ENCODE results near the gene CCDC102A. TPM values are rescaled to one million over a fixed set of nuclear protein-coding genes. Genes with fewer than 3 reads are reported as not detected.

Gene CCDC102A
- total and polyA plus RNA-seq, 2 donors, result 6.8 to 8.7 TPM

DNA sequence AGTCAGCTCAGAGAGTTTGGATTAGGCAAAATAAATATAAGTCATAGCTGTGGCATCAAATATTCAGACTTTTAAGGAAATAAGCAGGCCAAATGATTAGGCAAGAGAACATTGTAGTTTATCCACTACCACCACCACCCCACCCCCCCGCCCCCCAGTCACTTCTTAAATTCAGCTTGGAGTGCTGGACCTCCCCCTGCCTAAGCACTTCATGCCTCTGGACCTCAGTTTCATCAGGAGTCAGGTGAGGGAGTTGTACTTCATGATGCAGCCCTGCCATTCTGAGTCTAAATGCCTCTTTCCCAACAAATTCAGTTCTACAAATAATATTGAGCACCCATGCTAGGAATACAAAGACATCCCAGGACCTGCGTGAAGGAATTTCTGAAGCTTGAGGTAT lies 71.8 kb downstream of the CCDC102A start:
- no peaks in the 10 kb centered on the region for H3K27me3 ChIP-seq (ENCODE audit: control insufficient read depth in 2 of 2, insufficient read depth in 1 of 2, low read length in 1 of 2)
- peaks cover 10 to 11% of the 10 kb centered on the region in 2 donors for H3K4me1 ChIP-seq (ENCODE audit: control insufficient read depth in 2 of 2, insufficient read depth in 2 of 2, low read length in 2 of 2)
- no peak overlapping the region for H3K4me3 ChIP-seq (ENCODE audit: low read length in 2 of 2)
- H3K9me3 ChIP-seq (ENCODE audit: control insufficient read depth in 2 of 2, insufficient read depth in 1 of 2, low read length in 1 of 2), result no peaks in the 10 kb centered on the region
- no peak overlapping the region for H3K27ac ChIP-seq (ENCODE audit: low read depth in 1 of 2, low read length in 1 of 2)
- H3K36me3 ChIP-seq (ENCODE audit: control insufficient read depth in 2 of 2, insufficient read depth in 2 of 2, low read length in 1 of 2), result peaks cover 49 to 67% of the 10 kb centered on the region in 2 donors
- no peak for DNase-seq (ENCODE audit: low read depth in 6 of 9, low spot score in 9 of 9)
- 100% methylated on average over 2 of the region's 2 CpGs for WGBS

DNA sequence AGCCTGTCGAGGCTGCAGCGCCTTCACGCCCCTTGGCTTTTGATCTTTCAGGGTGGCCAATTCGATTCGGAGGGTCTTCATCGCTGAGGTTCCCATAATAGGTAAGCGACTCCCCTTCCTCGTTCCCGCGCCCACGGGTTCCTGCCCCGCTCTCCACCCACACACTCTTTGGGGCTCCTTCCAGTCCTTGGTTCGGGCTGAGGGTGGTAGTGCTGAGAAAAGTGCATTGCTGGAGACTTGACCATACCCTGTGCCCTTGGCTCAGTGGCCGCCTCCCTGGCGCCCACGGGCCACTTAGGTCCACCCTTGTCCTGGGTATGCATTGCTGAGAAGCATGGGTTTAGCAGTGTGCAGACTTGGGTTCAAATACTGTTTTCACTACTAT lies 73.4 kb downstream of the CCDC102A start:
- H3K4me1 ChIP-seq (ENCODE audit: control insufficient read depth in 2 of 2, insufficient read depth in 2 of 2, low read length in 2 of 2), result peaks cover 10 to 11% of the 10 kb centered on the region in 2 donors
- H3K9me3 ChIP-seq (ENCODE audit: control insufficient read depth in 2 of 2, insufficient read depth in 1 of 2, low read length in 1 of 2), result no peaks in the 10 kb centered on the region
- peaks cover 48 to 66% of the 10 kb centered on the region in 2 donors for H3K36me3 ChIP-seq (ENCODE audit: control insufficient read depth in 2 of 2, insufficient read depth in 2 of 2, low read length in 1 of 2)
- DNase-seq (ENCODE audit: low read depth in 6 of 9, low spot score in 9 of 9), result no peak
- WGBS, result 2% methylated on average over 16 of the region's 16 CpGs
- H3K27me3 ChIP-seq (ENCODE audit: control insufficient read depth in 2 of 2, insufficient read depth in 1 of 2, low read length in 1 of 2), result no peaks in the 10 kb centered on the region
- peak overlapping the region; percentile 86 to 87 for H3K4me3 ChIP-seq (ENCODE audit: low read length in 2 of 2)
- no peak overlapping the region for H3K27ac ChIP-seq (ENCODE audit: low read depth in 1 of 2, low read length in 1 of 2)

DNA sequence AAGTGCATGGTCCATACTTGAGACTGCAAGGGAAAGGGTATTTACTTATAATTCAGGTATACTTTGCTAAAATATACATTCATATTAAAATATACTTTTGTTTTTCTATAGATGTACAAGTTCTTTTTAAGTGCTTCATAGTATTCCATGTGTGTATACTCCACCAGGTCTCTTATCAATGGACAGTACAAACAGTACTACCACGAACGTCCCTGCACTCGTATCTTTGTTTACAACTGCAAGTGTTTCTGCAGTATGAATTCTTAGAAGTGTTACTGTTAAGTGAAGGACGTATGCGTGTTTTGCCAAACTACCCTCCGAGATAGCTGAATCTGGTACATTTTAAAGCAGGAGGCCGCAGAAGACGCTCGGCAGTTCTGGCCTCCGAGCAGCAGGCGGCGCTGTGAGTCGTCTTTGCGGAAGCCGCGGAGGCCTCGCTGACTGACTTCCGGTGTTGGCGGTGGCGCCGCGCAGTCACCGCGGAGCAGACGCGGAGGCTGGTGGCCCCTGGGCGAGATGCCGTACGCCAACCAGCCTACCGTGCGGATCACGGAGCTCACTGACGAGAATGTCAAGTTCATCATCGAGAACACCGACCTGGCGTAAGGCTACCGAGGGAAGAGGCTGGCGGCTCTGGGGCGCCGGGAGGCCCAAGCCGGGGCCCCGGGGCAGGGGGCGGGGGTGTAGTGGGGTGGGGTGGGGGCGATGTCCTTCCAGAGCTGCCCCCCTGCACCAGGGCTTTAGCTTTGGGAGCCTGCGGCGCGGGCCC lies 74.0 kb downstream of the CCDC102A start, which contains the start of gene POLR2C:
POLR2C (plus strand) TSS at position 471 of the 769 bp plus-strand sequence; CDS start at position 517, 46 bp downstream.
- Histone ChIP-seq H3K27me3 (ENCODE audit: control insufficient read depth in 2 of 2, insufficient read depth in 1 of 2, low read length in 1 of 2) (no peaks in the 10 kb centered on the region), H3K27ac (ENCODE audit: low read depth in 1 of 2, low read length in 1 of 2) (peak within 1 kb of the TSS; percentile 30 to 57), H3K4me3 (ENCODE audit: low read length in 2 of 2) (peak within 1 kb of the TSS; percentile 86 to 87), H3K4me1 (ENCODE audit: control insufficient read depth in 2 of 2, insufficient read depth in 2 of 2, low read length in 2 of 2) (peaks cover 10 to 11% of the 10 kb centered on the region in 2 donors), H3K36me3 (ENCODE audit: control insufficient read depth in 2 of 2, insufficient read depth in 2 of 2, low read length in 1 of 2) (peaks cover 54 to 70% of the 10 kb centered on the region in 2 donors), H3K9me3 (ENCODE audit: control insufficient read depth in 2 of 2, insufficient read depth in 1 of 2, low read length in 1 of 2) (no peaks in the 10 kb centered on the region)
- DNase-seq (ENCODE audit: low read depth in 6 of 9, low spot score in 9 of 9), result peak; percentile 76 to 95 (median 89)
- whole genome bisulfite sequencing, result 4% methylated on average over 47 of the region's 47 CpGs

Other genes starting within 250 kb of the CCDC102A start
- 1.8 TPM for gene CCL22, start 177.8 kb downstream of the CCDC102A start, total RNA-seq
- 11.0 TPM for gene CCL22, start 177.8 kb downstream of the CCDC102A start, polyA plus RNA-seq
- 1.4 TPM for gene CX3CL1, start 164.1 kb downstream of the CCDC102A start, total RNA-seq
- 7.2 TPM for gene CX3CL1, start 164.1 kb downstream of the CCDC102A start, polyA plus RNA-seq
- 32.6 TPM for gene CCL17, start 131.8 kb downstream of the CCDC102A start, total RNA-seq
- gene CCL17, start 131.8 kb downstream of the CCDC102A start, polyA plus RNA-seq, result 38.6 TPM
- 49.8 TPM for gene CIAPIN1, start 89.2 kb downstream of the CCDC102A start, total RNA-seq
- 61.9 TPM for gene CIAPIN1, start 89.2 kb downstream of the CCDC102A start, polyA plus RNA-seq
- 42.4 TPM for gene COQ9, start 89.1 kb downstream of the CCDC102A start, total RNA-seq
- gene COQ9, start 89.1 kb downstream of the CCDC102A start, polyA plus RNA-seq, result 67.5 TPM
- 60.6 TPM for gene POLR2C, start 73.9 kb downstream of the CCDC102A start, total RNA-seq
- 56.5 TPM for gene POLR2C, start 73.9 kb downstream of the CCDC102A start, polyA plus RNA-seq
- gene DOK4, start 50.1 kb downstream of the CCDC102A start, total RNA-seq, result 4.1 TPM
- 11.8 TPM for gene DOK4, start 50.1 kb downstream of the CCDC102A start, polyA plus RNA-seq
- 1.9 TPM for gene ADGRG5, start 6.1 kb upstream of the CCDC102A start, total RNA-seq
- 3.5 TPM for gene ADGRG5, start 6.1 kb upstream of the CCDC102A start, polyA plus RNA-seq
- gene ADGRG1, start 92.1 kb upstream of the CCDC102A start, total RNA-seq, result 5.1 TPM
- 15.7 TPM for gene ADGRG1, start 92.1 kb upstream of the CCDC102A start, polyA plus RNA-seq
- gene ADGRG3, start 131.7 kb upstream of the CCDC102A start, total RNA-seq, result 0.33 TPM
- 0.94 TPM for gene ADGRG3, start 131.7 kb upstream of the CCDC102A start, polyA plus RNA-seq
- 0.33 TPM for gene DRC7, start 158.2 kb upstream of the CCDC102A start, total RNA-seq
- 0.32 TPM for gene DRC7, start 158.2 kb upstream of the CCDC102A start, polyA plus RNA-seq
- gene KATNB1, start 199.2 kb upstream of the CCDC102A start, total RNA-seq, result 15.1 TPM
- 13.3 TPM for gene KATNB1, start 199.2 kb upstream of the CCDC102A start, polyA plus RNA-seq

Measured in thymus (tissue), 11 donors.